Suprapubic skin (tissue), 4 donors: ENCODE measurements around the gene SMYD3. TPM values are rescaled to one million over a fixed set of nuclear protein-coding genes. Genes with fewer than 3 reads are reported as not detected.

Experiments used
- DNase-seq, 2 donors: peaks; one replicate each; pipeline ENCODE4 v3.0.0-alpha.2; 2019; ENCODE audit warnings: low spot score in 2 of 2
- H3K27ac ChIP-seq: fragments of 200-600 bp; sonication (generic); one replicate; pipeline ENCODE4 v1.5.1; 2019
- H3K27me3 ChIP-seq: fragments of 200-600 bp; sonication (generic); one replicate; pipeline ENCODE4 v1.5.1; 2019
- H3K36me3 ChIP-seq: fragments of 200-600 bp; sonication (generic); one replicate; pipeline ENCODE4 v1.5.1; 2019
- H3K4me1 ChIP-seq: fragments of 200-600 bp; sonication (generic); one replicate; pipeline ENCODE4 v1.5.1; 2019
- H3K4me3 ChIP-seq: fragments of 200-600 bp; sonication (generic); one replicate; pipeline ENCODE4 v1.5.1; 2019; ENCODE audit warnings: mild to moderate bottlenecking
- H3K9me3 ChIP-seq: fragments of 200-600 bp; sonication (generic); one replicate; pipeline ENCODE4 v1.5.1; 2019
- EP300 ChIP-seq: sonication (generic); formaldehyde crosslinking; IDR thresholded peaks from one replicate; pipeline ENCODE4 v1.6.1; 2017; ENCODE audit warnings: antibody characterized with exemption
- POLR2A ChIP-seq, 2 donors: fragments of 450-650 bp; IDR thresholded peaks; one replicate each; pipeline ENCODE4 v1.6.1; 2017; ENCODE audit warnings: antibody characterized with exemption in 2 of 2, mild to moderate bottlenecking in 2 of 2, moderate library complexity in 2 of 2
- POLR2AphosphoS5 ChIP-seq, 3 donors: sonication (generic); formaldehyde crosslinking; IDR thresholded peaks; one replicate each; pipeline ENCODE4 v1.6.1; 2017; ENCODE audit warnings: antibody characterized with exemption in 3 of 3
- WGBS: methylation state at CpG from one replicate; pipeline ENCODE4 v1.1.5; 2018; 5-methylcytosine and 5-hydroxymethylcytosine counted together
- total RNA-seq, 4 donors: library from RNA; depleted of rRNA; stranded (reverse); fragments of >200 nt; gene quantifications; one replicate each; pipeline ENCODE4 v1.1.0, GENCODE V29; 2016
- TF ChIP-seq, protein P1 (sequence below), 2 donors: fragments of 200-600 bp in 1 of 2; fragments of 450-650 bp in 1 of 2; sonication (generic) in 1 of 2; IDR thresholded peaks; one replicate each; pipeline ENCODE4 v1.5.1; 2016 to 2019; ENCODE audit warnings: antibody characterized with exemption in 2 of 2, mild to moderate bottlenecking in 1 of 2, moderate library complexity in 1 of 2

SMYD3 gene
- total RNA-seq, 4 donors from 2014 or later, result 14.5 to 33.6 (median 18.9) TPM

DNA sequence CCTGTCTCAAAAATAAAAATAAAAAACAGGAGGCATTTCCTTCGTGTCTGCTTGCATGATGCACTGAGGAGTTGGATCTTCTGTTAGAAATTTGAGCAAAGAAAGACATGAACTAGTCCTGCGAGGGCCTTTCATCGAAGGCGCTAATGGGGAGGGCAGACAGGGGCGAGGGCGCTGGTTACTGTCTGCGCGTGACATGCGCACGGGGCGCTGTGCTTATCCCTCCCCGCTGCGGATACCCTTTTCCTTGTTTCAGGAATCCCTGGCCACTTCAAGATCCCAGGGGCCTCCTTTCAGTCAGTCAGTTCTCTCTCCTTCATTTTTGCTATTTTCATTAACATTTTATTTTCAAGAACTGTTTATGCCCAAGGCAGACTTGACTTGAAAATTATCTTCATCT is 806.4 kb downstream of the SMYD3 start:
- DNase-seq, result no peak
- no peaks in the 10 kb centered on the region for H3K27me3 ChIP-seq
- H3K4me1 ChIP-seq, result no peaks in the 10 kb centered on the region
- H3K4me3 ChIP-seq, result no peak overlapping the region
- TF ChIP-seq EP300, result no peak
- no peak for TF ChIP-seq POLR2AphosphoS5 (IDR thresholded peaks at IDR 0.05)
- TF ChIP-seq POLR2A (IDR thresholded peaks at IDR 0.05), result no peak
- TF ChIP-seq, protein P1, sequence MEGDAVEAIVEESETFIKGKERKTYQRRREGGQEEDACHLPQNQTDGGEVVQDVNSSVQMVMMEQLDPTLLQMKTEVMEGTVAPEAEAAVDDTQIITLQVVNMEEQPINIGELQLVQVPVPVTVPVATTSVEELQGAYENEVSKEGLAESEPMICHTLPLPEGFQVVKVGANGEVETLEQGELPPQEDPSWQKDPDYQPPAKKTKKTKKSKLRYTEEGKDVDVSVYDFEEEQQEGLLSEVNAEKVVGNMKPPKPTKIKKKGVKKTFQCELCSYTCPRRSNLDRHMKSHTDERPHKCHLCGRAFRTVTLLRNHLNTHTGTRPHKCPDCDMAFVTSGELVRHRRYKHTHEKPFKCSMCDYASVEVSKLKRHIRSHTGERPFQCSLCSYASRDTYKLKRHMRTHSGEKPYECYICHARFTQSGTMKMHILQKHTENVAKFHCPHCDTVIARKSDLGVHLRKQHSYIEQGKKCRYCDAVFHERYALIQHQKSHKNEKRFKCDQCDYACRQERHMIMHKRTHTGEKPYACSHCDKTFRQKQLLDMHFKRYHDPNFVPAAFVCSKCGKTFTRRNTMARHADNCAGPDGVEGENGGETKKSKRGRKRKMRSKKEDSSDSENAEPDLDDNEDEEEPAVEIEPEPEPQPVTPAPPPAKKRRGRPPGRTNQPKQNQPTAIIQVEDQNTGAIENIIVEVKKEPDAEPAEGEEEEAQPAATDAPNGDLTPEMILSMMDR (IDR thresholded peaks at IDR 0.05), result no peak
- no peak overlapping the region for H3K27ac ChIP-seq
- WGBS, result 96% methylated on average over 13 of the region's 13 CpGs
- no peaks in the 10 kb centered on the region for H3K9me3 ChIP-seq
- no peaks in the 10 kb centered on the region for H3K36me3 ChIP-seq

Other genes starting within 250 kb of the SMYD3 start
- 10 to 100 TPM in 3 of 4 donors, 1 to 10 TPM in 1; 9.9 to 15.0 (median 12.1) TPM for gene TFB2M, start 59.0 kb upstream of the SMYD3 start, total RNA-seq
- 10 to 100 TPM; 20.2 to 26.2 (median 24.3) TPM for gene CNST, start 59.2 kb upstream of the SMYD3 start, total RNA-seq
- gene SCCPDH, start 217.1 kb upstream of the SMYD3 start, total RNA-seq, result 10 to 100 TPM in 2 of 4 donors, 1 to 10 TPM in 2; 4.0 to 11.2 (median 10.0) TPM